Caco-2 (cell line): Measurements from ENCODE around the gene FBH1. TPM values are rescaled to one million over a fixed set of nuclear protein-coding genes. Genes with fewer than 3 reads are reported as not detected.

Source experiments
- BruUV-seq: library from RNA; stranded (reverse); fragments of 400-500 nt; replicated peaks from 2 replicates; lab custom pipeline; 2021; lab: Mats Ljungman, UMichigan
- CTCF ChIA-PET: fragments of 300-600 bp; sonication (Branson Sonifier 250); formaldehyde crosslinking; loops from one replicate; lab custom pipeline; 2022; ENCODE audit warnings: antibody characterized with exemption; lab: Charles Lee
- POLR2A ChIA-PET: fragments of 300-600 bp; sonication (Branson Sonifier 250); formaldehyde crosslinking; loops from one replicate; lab custom pipeline; 2022; ENCODE audit warnings: antibody characterized with exemption; lab: Charles Lee
- DNase-seq, 2 experiments: peaks; one replicate each; pipeline versions ENCODE4 v3.0.0 to v3.0.0-alpha.2; 2020 to 2022
- H3K27me3 ChIP-seq: replicated peaks from 2 replicates; pipeline ENCODE4 v1.6.0; 2011; ENCODE audit warnings: low read length; ENCODE audit not compliant: control insufficient read depth, insufficient read depth
- H3K36me3 ChIP-seq: 2 replicates; pipeline ENCODE4 v1.5.1; 2011; ENCODE audit warnings: low read length; ENCODE audit not compliant: control insufficient read depth, insufficient read depth
- H3K4me1 ChIP-seq: fragments of 250-450 bp; sonication (Bioruptor Pico); 2 replicates; pipeline ENCODE4 v1.5.1; 2020; ENCODE audit warnings: mild to moderate bottlenecking
- H3K4me3 ChIP-seq: 2 replicates; pipeline ENCODE4 v1.5.1; 2011; ENCODE audit warnings: low read depth, mild to moderate bottlenecking, control low read depth, low read length
- H3K9me3 ChIP-seq: fragments of 250-450 bp; sonication (Bioruptor Pico); 2 replicates; pipeline ENCODE4 v1.5.1; 2020; ENCODE audit warnings: mild to moderate bottlenecking, moderate library complexity
- H3K27ac Mint-ChIP-seq: one replicate; pipeline ENCODE4 v1.8.0; 2022; ENCODE audit warnings: mixed read lengths; ENCODE audit not compliant: unreplicated experiment
- H3K27me3 Mint-ChIP-seq: one replicate; pipeline ENCODE4 v1.8.0; 2022; ENCODE audit warnings: mixed read lengths; ENCODE audit not compliant: insufficient read depth, unreplicated experiment
- H3K36me3 Mint-ChIP-seq: one replicate; pipeline ENCODE4 v1.8.0; 2022; ENCODE audit warnings: mild to moderate bottlenecking, mixed read lengths; ENCODE audit not compliant: insufficient read depth, unreplicated experiment
- H3K4me1 Mint-ChIP-seq: one replicate; pipeline ENCODE4 v1.8.0; 2022; ENCODE audit warnings: low read depth, mixed read lengths; ENCODE audit not compliant: unreplicated experiment
- H3K4me3 Mint-ChIP-seq: one replicate; pipeline ENCODE4 v1.8.0; 2022; ENCODE audit warnings: mild to moderate bottlenecking, moderate library complexity, mixed read lengths; ENCODE audit not compliant: unreplicated experiment
- H3K9me3 Mint-ChIP-seq: one replicate; pipeline ENCODE4 v1.8.0; 2022; ENCODE audit warnings: mixed read lengths; ENCODE audit not compliant: unreplicated experiment
- CTCF ChIP-seq, 2 experiments: fragments of 200-600 bp in 1 of 2; IDR thresholded peaks; 1 replicate in 1 of 2; 2 replicates in 1 of 2; pipeline versions ENCODE4 v1.5.1 to v1.8.0; 2011 to 2022; ENCODE audit warnings: antibody characterized with exemption in 1 of 2, control low read depth in 1 of 2, inconsistent platforms in 1 of 2, low read depth in 1 of 2, low read length in 1 of 2, mild to moderate bottlenecking in 1 of 2, moderate library complexity in 1 of 2; ENCODE audit not compliant: insufficient read depth in 1 of 2, severe bottlenecking in 1 of 2, unreplicated experiment in 1 of 2
- intact Hi-C: fragments of 100-400 bp; cut with micrococcal nuclease; formaldehyde crosslinking; loops from one replicate; pipeline ENCODE4 v1.10.0; 2022; ENCODE audit not compliant: unreplicated experiment
- total RNA-seq: library from RNA; stranded (reverse); gene quantifications from 2 replicates; pipeline ENCODE4 v1.2.3, GENCODE V29; 2022

FBH1 gene
- total RNA-seq, 1 experiment from 2014 or later: 83.3 TPM

GRCh38 chr10:5910323-5911100 lies 20.5 kb downstream of the FBH1 start:
- Mint-ChIP-seq H3K27ac (no peak overlapping the region), H3K36me3 (peaks cover 58% of the 10 kb centered on the region), H3K4me1 (no peaks in the 10 kb centered on the region), H3K4me3 (no peak overlapping the region), H3K9me3 (no peaks in the 10 kb centered on the region), H3K27me3 (no peaks in the 10 kb centered on the region)
- CTCF ChIA-PET: no interaction called here
- Histone ChIP-seq H3K27me3 (no peaks in the 10 kb centered on the region), H3K9me3 (no peaks in the 10 kb centered on the region), H3K36me3 (peaks cover 5% of the 10 kb centered on the region), H3K4me1 (no peaks in the 10 kb centered on the region), H3K4me3 (no peak overlapping the region)
- BruUV-seq: no TSS peak
- TF ChIP-seq CTCF (IDR thresholded peaks at IDR 0.05; ENCODE audit: insufficient read depth in 1 of 2, low read depth in 1 of 2, low read length in 1 of 2, severe bottlenecking in 1 of 2, unreplicated experiment in 1 of 2): no peak
- intact Hi-C loops: no loop called here
- POLR2A ChIA-PET: no interaction called here
- no peak for DNase-seq

DNA sequence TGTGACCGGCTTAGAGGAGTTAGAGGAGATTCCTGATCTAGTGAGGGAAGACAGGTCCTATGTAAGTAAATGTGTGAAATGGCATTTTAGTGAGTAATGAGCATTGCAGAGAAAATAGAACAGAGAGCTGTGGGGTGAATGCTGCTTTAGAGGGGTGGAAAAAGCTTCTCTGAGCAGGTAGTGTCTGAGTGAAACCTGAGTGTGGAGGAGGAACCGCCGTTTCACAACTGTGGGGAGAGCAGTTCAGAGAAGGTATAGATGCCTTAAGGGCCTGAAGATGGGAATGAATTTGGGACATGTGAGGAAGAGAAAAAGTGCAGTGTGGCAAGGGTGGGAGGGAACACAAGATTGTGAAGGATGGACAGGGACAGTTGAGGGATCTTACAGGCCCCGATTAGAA lies 21.6 kb downstream of the FBH1 start:
- H3K4me3 Mint-ChIP-seq: no peak overlapping the region
- peaks cover 64% of the 10 kb centered on the region for H3K36me3 Mint-ChIP-seq
- H3K27ac Mint-ChIP-seq: no peak overlapping the region
- TF ChIP-seq CTCF (IDR thresholded peaks at IDR 0.05; ENCODE audit: insufficient read depth in 1 of 2, low read depth in 1 of 2, low read length in 1 of 2, severe bottlenecking in 1 of 2, unreplicated experiment in 1 of 2): no peak
- H3K4me3 ChIP-seq: no peak overlapping the region
- ChIA-PET CTCF (no interaction called here), POLR2A (no interaction called here)
- H3K4me1 Mint-ChIP-seq: no peaks in the 10 kb centered on the region
- H3K9me3 ChIP-seq: no peaks in the 10 kb centered on the region
- H3K4me1 ChIP-seq: no peaks in the 10 kb centered on the region
- no peaks in the 10 kb centered on the region for H3K9me3 Mint-ChIP-seq
- intact Hi-C loops: no loop called here
- no peak for DNase-seq
- H3K27me3 Mint-ChIP-seq: no peaks in the 10 kb centered on the region
- BruUV-seq: no TSS peak
- peaks cover 2% of the 10 kb centered on the region for H3K36me3 ChIP-seq
- no peaks in the 10 kb centered on the region for H3K27me3 ChIP-seq

DNA sequence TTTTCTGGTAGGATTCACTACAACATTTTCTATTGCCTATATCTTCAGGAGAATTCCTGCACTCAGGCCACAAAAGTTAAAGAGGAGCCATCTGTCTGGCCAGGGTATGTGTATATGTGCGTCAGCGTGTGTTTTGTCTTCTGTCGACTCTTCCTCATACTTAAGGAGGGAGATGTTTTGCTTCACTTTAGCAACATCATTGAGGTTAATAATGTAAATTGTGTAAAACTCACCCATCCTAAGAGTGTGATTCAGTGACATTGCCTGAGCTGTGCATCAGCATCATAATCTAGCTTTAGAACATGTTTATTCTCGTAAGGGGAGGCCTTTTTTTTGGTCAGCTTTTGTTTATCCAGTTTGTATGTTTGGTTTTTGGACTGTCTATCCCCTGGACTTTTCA lies 23.7 kb downstream of the FBH1 start:
- no peak for TF ChIP-seq CTCF (IDR thresholded peaks at IDR 0.05; ENCODE audit: insufficient read depth in 1 of 2, low read depth in 1 of 2, low read length in 1 of 2, severe bottlenecking in 1 of 2, unreplicated experiment in 1 of 2)
- no peaks in the 10 kb centered on the region for H3K9me3 ChIP-seq
- intact Hi-C loops: no loop called here
- no peak for DNase-seq
- ChIA-PET CTCF (interaction anchor here (0.6 kb wide), 1 partner anchor 1087 kb away, joined by 6 read pairs; no protein-coding TSS in a partner anchor), POLR2A (no interaction called here)
- peaks cover 49% of the 10 kb centered on the region for H3K36me3 Mint-ChIP-seq
- H3K4me3 Mint-ChIP-seq: no peak overlapping the region
- H3K27me3 ChIP-seq: no peaks in the 10 kb centered on the region
- no peaks in the 10 kb centered on the region for H3K27me3 Mint-ChIP-seq
- no peak overlapping the region for H3K4me3 ChIP-seq
- no TSS peak for BruUV-seq
- peaks cover 2% of the 10 kb centered on the region for H3K36me3 ChIP-seq
- H3K9me3 Mint-ChIP-seq: no peaks in the 10 kb centered on the region
- H3K4me1 ChIP-seq: no peaks in the 10 kb centered on the region
- H3K27ac Mint-ChIP-seq: no peak overlapping the region
- H3K4me1 Mint-ChIP-seq: no peaks in the 10 kb centered on the region
